Right lobe of liver (tissue), 6 donors: ENCODE results near the gene FAM110D. TPM values are rescaled to one million over a fixed set of nuclear protein-coding genes. Genes with fewer than 3 reads are reported as not detected.

Source experiments
- ATAC-seq, 4 donors: fragments of 200-7000 bp; cut with Tn5 transposase; one replicate each; pipeline ENCODE4 v1.9.1; 2020; ENCODE audit warnings: mild to moderate bottlenecking in 4 of 4, moderate library complexity in 4 of 4
- DNase-seq, 3 donors: peaks; one replicate each; pipeline ENCODE4 v3.0.0-alpha.2; 2020
- H3K27ac ChIP-seq, 3 donors: fragments of 200-600 bp; one replicate each; pipeline ENCODE4 v1.8.0; 2022
- H3K27me3 ChIP-seq, 2 donors: fragments of 200-600 bp; one replicate each; pipeline ENCODE4 v1.8.0; 2022
- H3K36me3 ChIP-seq, 4 donors: fragments of 200-600 bp; sonication (generic) in 1 of 4; one replicate each; pipeline versions ENCODE4 v1.5.1 to v1.8.0; 2017 to 2022; ENCODE audit warnings: control low read depth in 1 of 4
- H3K4me1 ChIP-seq, 4 donors: fragments of 200-600 bp; sonication (generic) in 1 of 4; one replicate each; pipeline versions ENCODE4 v1.5.1 to v1.8.0; 2017 to 2022; ENCODE audit warnings: control low read depth in 1 of 4
- H3K4me3 ChIP-seq, 3 donors: fragments of 200-600 bp; one replicate each; pipeline ENCODE4 v1.8.0; 2022
- H3K9me3 ChIP-seq, 4 donors: fragments of 200-600 bp; sonication (generic) in 1 of 4; one replicate each; pipeline versions ENCODE4 v1.5.1 to v1.8.0; 2017 to 2022; ENCODE audit warnings: control low read depth in 1 of 4
- CTCF ChIP-seq, 4 donors: fragments of 200-600 bp in 3 of 4; fragments of 450-650 bp in 1 of 4; IDR thresholded peaks; one replicate each; pipeline versions ENCODE4 v1.5.1 to v1.8.0; 2016 to 2022; ENCODE audit warnings: antibody characterized with exemption in 4 of 4, mild to moderate bottlenecking in 2 of 4
- POLR2A ChIP-seq: fragments of 450-650 bp; IDR thresholded peaks from one replicate; pipeline ENCODE4 v1.6.1; 2017; ENCODE audit warnings: antibody characterized with exemption, mild to moderate bottlenecking
- WGBS: methylation state at CpG from one replicate; pipeline ENCODE4 v1.1.6; 2018; ENCODE audit warnings: low coverage, low lambda C conversion rate; ENCODE audit not compliant: insufficient coverage; ENCODE audit errors: missing lambda C conversion rate; 5-methylcytosine and 5-hydroxymethylcytosine counted together
- intact Hi-C, 2 donors: fragments of 100-400 bp; cut with DNase I; formaldehyde crosslinking; loops; one replicate each; pipeline versions ENCODE4 v1.11.2 to v1.14.1; 2022
- total RNA-seq, 6 experiments: library from RNA; depleted of rRNA in 2 of 6; stranded (reverse); fragments of >200 nt in 2 of 6; fragmentation: NEBNext Ultra II Directional in 3 of 6; extraction: Animal tissue kit (Norgen Biotek cat#: 25700) in 3 of 6; gene quantifications; one replicate each; pipeline versions ENCODE4 v1.1.0 to v1.2.4, GENCODE V29; 2016 to 2023
- donor health status: DM: no; HTN: yes; CAD: no.
- donor health status: DM: no; HTN: no; CAD: no.
- donor health status: DM: no; HTN: no; CAD: no.
- donor health status: DM: no; HTN: yes; CAD: no.
- donor health status: DM: no; HTN: yes; CAD: no.

FAM110D gene
- total RNA-seq, 6 experiments from 2014 or later, result 0.22 to 0.53 (median 0.34) TPM

- intact Hi-C loops, result loop anchor here (5.0 kb wide), 2 partner anchors 47 to 117 kb away; no protein-coding TSS in a partner anchor
- H3K27me3 ChIP-seq, result no peaks in the 10 kb centered on the region
- no peak overlapping the region for H3K27ac ChIP-seq
- H3K9me3 ChIP-seq, result no peaks in the 10 kb centered on the region
- ATAC-seq, result no peak
- TF ChIP-seq POLR2A (no peak), CTCF (IDR thresholded peaks at IDR 0.05) (no peak)
- H3K36me3 ChIP-seq, result no peaks in the 10 kb centered on the region
- no peaks in the 10 kb centered on the region for H3K4me1 ChIP-seq
- no peak for DNase-seq
- H3K4me3 ChIP-seq, result no peak overlapping the region
Observed at GRCh38 chr1:26148887-26149286, 10.0 kb upstream of the FAM110D start.

GRCh38 chr1:26153966-26154532 is 4.8 kb upstream of the FAM110D start:
- Histone ChIP-seq H3K4me1 (no peaks in the 10 kb centered on the region), H3K36me3 (no peaks in the 10 kb centered on the region), H3K27me3 (no peaks in the 10 kb centered on the region), H3K27ac (no peak overlapping the region), H3K4me3 (no peak overlapping the region), H3K9me3 (no peaks in the 10 kb centered on the region)
- TF ChIP-seq POLR2A, result no peak
- no peak for DNase-seq
- intact Hi-C loops, result loop anchor here in 1 of 2 donors (10.0 kb wide), 1 partner anchor 119 kb away; no protein-coding TSS in a partner anchor
- no peak for ATAC-seq
- WGBS, result 66% methylated on average over 3 of the region's 5 CpGs

GRCh38 chr1:26154750-26155149 is 4.1 kb upstream of the FAM110D start:
- WGBS, result 52% methylated on average over 3 of the region's 9 CpGs
- Histone ChIP-seq H3K27ac (no peak overlapping the region), H3K27me3 (no peaks in the 10 kb centered on the region), H3K9me3 (no peaks in the 10 kb centered on the region), H3K4me1 (no peaks in the 10 kb centered on the region), H3K36me3 (no peaks in the 10 kb centered on the region), H3K4me3 (no peak overlapping the region)
- DNase-seq (no peak), ATAC-seq (peak in 1 of 4 donors; percentile 34)
- TF ChIP-seq CTCF (IDR thresholded peaks at IDR 0.05), result no peak
- no peak for TF ChIP-seq POLR2A
- intact Hi-C loops, result loop anchor here in 1 of 2 donors (10.0 kb wide), 1 partner anchor 120 kb away; no protein-coding TSS in a partner anchor

- ATAC-seq, result peak in 2 of 4 donors; percentile 8 to 28
- intact Hi-C loops, result loop anchor here in 1 of 2 donors (10.0 kb wide), 1 partner anchor 121 kb away; no protein-coding TSS in a partner anchor
- Histone ChIP-seq H3K4me1 (no peaks in the 10 kb centered on the region), H3K9me3 (no peaks in the 10 kb centered on the region), H3K27ac (no peak overlapping the region), H3K4me3 (no peak overlapping the region), H3K36me3 (no peaks in the 10 kb centered on the region), H3K27me3 (no peaks in the 10 kb centered on the region)
- peak in 1 of 3 donors; percentile 31 for DNase-seq
- 28% methylated on average over 11 of the region's 21 CpGs for WGBS
- no peak for TF ChIP-seq CTCF (IDR thresholded peaks at IDR 0.05)
- TF ChIP-seq POLR2A, result no peak
Observed at GRCh38 chr1:26155370-26156284, 3.3 kb upstream of the FAM110D start.
